OCI-LY1 (cell line): ENCODE results near the gene ALKBH4.

Source experiments
- H2AFZ ChIP-seq: fragments of 200-600 bp; sonication (generic), shearing (Covaris generic); 2 replicates; pipeline ENCODE4 v1.6.0; 2014; ENCODE audit warnings: antibody characterized with exemption, mild to moderate bottlenecking, low read length
- H3F3A ChIP-seq: fragments of 200-600 bp; sonication (generic), shearing (Covaris generic); 2 replicates; pipeline ENCODE4 v1.6.0; 2014; ENCODE audit warnings: mild to moderate bottlenecking, antibody characterized with exemption, low read length, moderate library complexity; ENCODE audit not compliant: insufficient read depth
- H3K27ac ChIP-seq: fragments of 200-600 bp; sonication (generic); 2 replicates; pipeline ENCODE4 v1.5.1; 2014; ENCODE audit warnings: low read length, mixed run types, mild to moderate bottlenecking, low read depth; ENCODE audit not compliant: poor library complexity, severe bottlenecking
- H3K27me3 ChIP-seq: fragments of 200-600 bp; sonication (generic); 2 replicates; pipeline ENCODE4 v1.6.0; 2014; ENCODE audit warnings: antibody characterized with exemption, mild to moderate bottlenecking, low read length, moderate library complexity; ENCODE audit not compliant: insufficient read depth
- H3K36me3 ChIP-seq: fragments of 200-600 bp; sonication (generic); 2 replicates; pipeline ENCODE4 v1.6.1; 2014; ENCODE audit warnings: mild to moderate bottlenecking, antibody characterized with exemption, low read length, moderate library complexity, mixed read lengths; ENCODE audit not compliant: insufficient read depth
- H3K4me1 ChIP-seq: fragments of 200-600 bp; sonication (generic); 2 replicates; pipeline ENCODE4 v1.5.1; 2014; ENCODE audit warnings: mild to moderate bottlenecking, low read length, moderate library complexity; ENCODE audit not compliant: insufficient read depth, severe bottlenecking
- H3K4me2 ChIP-seq: fragments of 200-600 bp; sonication (generic), shearing (Covaris generic); 2 replicates; pipeline ENCODE4 v1.6.1; 2014; ENCODE audit warnings: low read length
- H3K4me3 ChIP-seq: fragments of 200-600 bp; sonication (generic); 2 replicates; pipeline ENCODE4 v1.5.1; 2014; ENCODE audit warnings: low read length, low read depth, mild to moderate bottlenecking, mixed read lengths; ENCODE audit not compliant: poor library complexity, severe bottlenecking
- H3K79me2 ChIP-seq: fragments of 200-600 bp; shearing (Covaris generic); 2 replicates; pipeline ENCODE4 v1.6.1; 2016; ENCODE audit warnings: mixed run types, low read length, mixed read lengths; ENCODE audit not compliant: insufficient read depth
- H3K9ac ChIP-seq: fragments of 200-600 bp; sonication (generic), shearing (Covaris generic); 2 replicates; pipeline ENCODE4 v1.6.1; 2014; ENCODE audit warnings: mild to moderate bottlenecking, low read length, mixed read lengths
- H3K9me2 ChIP-seq: fragments of 200-600 bp; sonication (generic), shearing (Covaris generic); 2 replicates; pipeline ENCODE4 v1.6.1; 2014; ENCODE audit warnings: low read depth, mild to moderate bottlenecking, low read length, mixed read lengths
- H3K9me3 ChIP-seq: fragments of 200-600 bp; shearing (Covaris generic); 2 replicates; pipeline ENCODE4 v1.6.1; 2014; ENCODE audit warnings: low read length, mixed read lengths
- H4K20me1 ChIP-seq: fragments of 200-600 bp; sonication (generic), shearing (Covaris generic); 2 replicates; pipeline ENCODE4 v1.6.0; 2016; ENCODE audit warnings: mild to moderate bottlenecking, low read length; ENCODE audit not compliant: insufficient read depth
- CTCF ChIP-seq: fragments of 200-600 bp; sonication (generic), shearing (Covaris generic); IDR thresholded peaks from 2 replicates; pipeline ENCODE4 v1.5.1; 2017; ENCODE audit warnings: mild to moderate bottlenecking, antibody characterized with exemption, low read length, moderate library complexity, mixed read lengths
- EZH2 ChIP-seq: fragments of 200-600 bp; sonication (generic), shearing (Covaris generic); IDR thresholded peaks from 2 replicates; pipeline ENCODE4 v1.8.0; 2017; ENCODE audit warnings: borderline replicate concordance, mixed run types, mild to moderate bottlenecking, antibody characterized with exemption, low read length, moderate library complexity, mixed read lengths

ALKBH4 gene

DNA sequence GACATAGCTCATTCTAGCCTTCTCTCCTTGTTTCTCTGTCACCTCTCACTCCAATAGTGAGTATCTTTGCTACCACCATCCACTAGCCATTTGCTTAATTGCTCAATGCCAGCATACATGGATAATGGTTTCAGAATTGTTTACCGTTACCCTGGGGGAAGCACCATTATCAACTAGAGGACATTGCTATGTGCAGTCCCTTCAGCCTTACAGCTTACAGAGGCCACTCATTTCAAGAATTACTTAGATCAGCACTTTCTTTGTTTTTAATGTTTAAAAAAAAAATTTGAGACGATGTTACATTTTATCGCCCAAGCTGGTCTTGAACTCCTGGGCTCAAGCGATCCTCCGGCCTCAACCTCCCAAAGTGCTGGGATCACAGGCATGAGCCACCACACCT is 46.1 kb downstream of the ALKBH4 start:
- H3K4me3 ChIP-seq, result no peak overlapping the region
- H3K27me3 ChIP-seq, result no peaks in the 10 kb centered on the region
- peaks cover 64% of the 10 kb centered on the region for H3K4me1 ChIP-seq
- H2AFZ ChIP-seq, result no peak overlapping the region
- no peaks in the 10 kb centered on the region for H3K9me3 ChIP-seq
- H3K79me2 ChIP-seq, result no peaks in the 10 kb centered on the region
- no peaks in the 10 kb centered on the region for H3K9me2 ChIP-seq
- no peak overlapping the region for H3K9ac ChIP-seq
- H4K20me1 ChIP-seq, result no peaks in the 10 kb centered on the region
- no peak overlapping the region for H3K4me2 ChIP-seq
- H3K27ac ChIP-seq, result peak overlapping the region; percentile 89
- peaks cover 75% of the 10 kb centered on the region for H3K36me3 ChIP-seq
- peaks cover 9% of the 10 kb centered on the region; the same call in 1 of the 2 replicates for H3F3A ChIP-seq
- no peak for TF ChIP-seq EZH2
- TF ChIP-seq CTCF, result no peak

DNA sequence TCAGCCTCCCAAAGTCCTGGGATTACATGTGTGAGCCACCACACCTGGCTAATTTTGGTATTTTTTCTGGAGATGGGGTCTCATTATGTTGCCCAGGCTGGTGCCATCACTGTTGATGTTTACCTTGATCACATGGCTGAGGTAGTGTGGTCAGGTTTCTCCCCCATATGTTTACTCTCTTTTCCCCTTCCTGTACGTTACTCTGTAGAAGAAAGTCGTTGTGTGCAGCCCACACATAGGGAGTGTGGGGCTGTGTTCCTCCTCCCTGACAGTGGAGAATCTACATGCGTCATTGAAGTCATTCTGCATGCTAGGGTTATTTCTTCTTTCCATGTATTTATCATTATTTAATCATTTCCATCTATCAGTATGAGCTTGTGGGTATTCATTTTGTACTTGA is 47.6 kb downstream of the ALKBH4 start:
- no peaks in the 10 kb centered on the region; the same call in 1 of the 2 replicates for H3K79me2 ChIP-seq
- H3K27me3 ChIP-seq, result no peaks in the 10 kb centered on the region
- peaks cover 68% of the 10 kb centered on the region for H3K4me1 ChIP-seq
- H3K9me3 ChIP-seq, result no peaks in the 10 kb centered on the region
- peak overlapping the region; percentile 91 for H3K27ac ChIP-seq
- TF ChIP-seq EZH2 (no peak), CTCF (no peak)
- no peak overlapping the region for H3K9ac ChIP-seq
- H3K9me2 ChIP-seq, result no peaks in the 10 kb centered on the region
- H3K4me2 ChIP-seq, result no peak overlapping the region
- H3F3A ChIP-seq, result peaks cover 5% of the 10 kb centered on the region; the same call in 1 of the 2 replicates
- H2AFZ ChIP-seq, result no peak overlapping the region
- no peaks in the 10 kb centered on the region for H4K20me1 ChIP-seq
- no peak overlapping the region for H3K4me3 ChIP-seq
- H3K36me3 ChIP-seq, result peaks cover 88% of the 10 kb centered on the region

DNA sequence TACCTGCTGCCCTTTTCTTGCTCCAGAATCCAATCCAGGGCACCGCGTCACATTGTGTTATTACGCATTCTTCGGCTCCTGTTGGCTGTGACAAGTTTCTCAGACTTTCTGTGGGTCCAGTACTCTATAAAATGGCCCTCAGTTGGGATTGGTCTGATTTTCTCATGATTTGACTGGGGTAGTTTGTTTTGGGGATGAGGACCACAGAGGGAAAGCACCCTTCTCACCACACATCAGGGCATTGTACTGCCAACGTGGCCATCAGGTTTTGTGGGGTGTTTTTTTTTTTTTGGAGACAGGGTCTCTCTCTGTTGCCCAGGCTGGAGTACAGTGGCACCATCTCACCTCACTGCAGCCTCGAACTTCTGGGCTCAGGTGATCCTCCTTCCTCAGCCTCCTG is 48.3 kb downstream of the ALKBH4 start:
- no peaks in the 10 kb centered on the region for H4K20me1 ChIP-seq
- H3K36me3 ChIP-seq, result peaks cover 91% of the 10 kb centered on the region
- peaks cover 63% of the 10 kb centered on the region for H3K4me1 ChIP-seq
- H3K4me2 ChIP-seq, result peak overlapping the region; percentile 18; the same call in 1 of the 2 replicates
- H3K4me3 ChIP-seq, result no peak overlapping the region
- TF ChIP-seq CTCF, result no peak
- no peak for TF ChIP-seq EZH2
- H3K9ac ChIP-seq, result peak overlapping the region; percentile 35; the same call in 1 of the 2 replicates
- H3F3A ChIP-seq, result peaks cover 5% of the 10 kb centered on the region; the same call in 1 of the 2 replicates
- H2AFZ ChIP-seq, result no peak overlapping the region
- peak overlapping the region; percentile 91 for H3K27ac ChIP-seq
- no peaks in the 10 kb centered on the region; the same call in 1 of the 2 replicates for H3K79me2 ChIP-seq
- no peaks in the 10 kb centered on the region for H3K27me3 ChIP-seq
- no peaks in the 10 kb centered on the region for H3K9me2 ChIP-seq
- no peaks in the 10 kb centered on the region for H3K9me3 ChIP-seq
